ENCODE results near the gene SEC14L2. TPM values are rescaled to one million over a fixed set of nuclear protein-coding genes. Genes with fewer than 3 reads are reported as not detected.

The SEC14L2 gene
- total RNA-seq, 1 experiment from 2014 or later: 33.5 TPM

DNA sequence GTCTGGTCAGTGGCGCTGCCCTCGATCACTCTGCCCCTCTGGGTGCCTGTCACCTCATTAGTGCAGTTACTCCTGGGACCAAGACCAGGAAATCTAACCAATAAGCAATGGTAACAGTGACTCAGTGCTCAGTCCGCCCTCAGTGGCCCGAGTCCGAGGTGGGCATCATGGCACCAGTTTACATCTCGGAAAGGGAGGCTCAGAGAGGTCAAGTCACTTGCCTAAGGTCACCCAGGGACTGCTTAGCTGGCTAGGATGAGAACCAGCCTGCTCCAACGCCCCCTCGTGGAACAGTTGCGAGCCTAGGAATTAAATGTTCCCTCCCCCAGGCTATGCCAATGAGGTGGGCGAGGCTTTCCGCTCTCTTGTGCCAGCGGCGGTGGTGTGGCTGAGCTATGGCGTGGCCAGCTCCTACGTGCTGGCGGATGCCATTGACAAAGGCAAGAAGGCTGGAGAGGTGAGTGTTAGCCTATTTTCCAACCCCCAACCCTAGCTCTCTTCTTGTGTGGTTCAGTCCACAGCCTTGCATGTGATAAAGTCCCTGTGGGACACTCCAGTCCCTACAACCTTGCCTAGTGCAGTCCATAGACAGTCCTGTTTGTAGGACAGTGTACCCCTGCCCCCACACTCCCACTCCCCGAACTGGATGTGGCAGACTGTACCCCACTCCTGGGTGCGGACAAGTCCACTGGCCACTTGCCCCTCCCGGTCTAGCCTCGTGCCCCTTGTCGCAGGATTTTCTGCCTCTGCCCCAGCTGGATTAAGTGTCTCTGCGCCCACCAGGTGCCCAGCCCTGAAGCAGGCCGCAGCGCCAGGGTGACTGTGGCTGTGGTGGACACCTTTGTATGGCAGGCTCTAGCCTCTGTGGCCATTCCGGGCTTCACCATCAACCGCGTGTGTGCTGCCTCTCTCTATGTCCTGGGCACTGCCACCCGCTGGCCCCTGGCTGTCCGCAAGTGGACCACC, 29.9 kb downstream of the SEC14L2 start (continued):
- TF ChIP-seq, protein P1, sequence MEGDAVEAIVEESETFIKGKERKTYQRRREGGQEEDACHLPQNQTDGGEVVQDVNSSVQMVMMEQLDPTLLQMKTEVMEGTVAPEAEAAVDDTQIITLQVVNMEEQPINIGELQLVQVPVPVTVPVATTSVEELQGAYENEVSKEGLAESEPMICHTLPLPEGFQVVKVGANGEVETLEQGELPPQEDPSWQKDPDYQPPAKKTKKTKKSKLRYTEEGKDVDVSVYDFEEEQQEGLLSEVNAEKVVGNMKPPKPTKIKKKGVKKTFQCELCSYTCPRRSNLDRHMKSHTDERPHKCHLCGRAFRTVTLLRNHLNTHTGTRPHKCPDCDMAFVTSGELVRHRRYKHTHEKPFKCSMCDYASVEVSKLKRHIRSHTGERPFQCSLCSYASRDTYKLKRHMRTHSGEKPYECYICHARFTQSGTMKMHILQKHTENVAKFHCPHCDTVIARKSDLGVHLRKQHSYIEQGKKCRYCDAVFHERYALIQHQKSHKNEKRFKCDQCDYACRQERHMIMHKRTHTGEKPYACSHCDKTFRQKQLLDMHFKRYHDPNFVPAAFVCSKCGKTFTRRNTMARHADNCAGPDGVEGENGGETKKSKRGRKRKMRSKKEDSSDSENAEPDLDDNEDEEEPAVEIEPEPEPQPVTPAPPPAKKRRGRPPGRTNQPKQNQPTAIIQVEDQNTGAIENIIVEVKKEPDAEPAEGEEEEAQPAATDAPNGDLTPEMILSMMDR (IDR thresholded peaks at IDR 0.05 in 2 of 3, conservative IDR thresholded peaks at IDR 0.05 in 1 of 3; ENCODE audit: borderline replicate concordance in 1 of 3, insufficient read depth in 1 of 3, low read depth in 2 of 3, low read length in 2 of 3): peak in 2 of 3 experiments; percentile 79 to 84; a peak in 4 of 6 replicates

DNA sequence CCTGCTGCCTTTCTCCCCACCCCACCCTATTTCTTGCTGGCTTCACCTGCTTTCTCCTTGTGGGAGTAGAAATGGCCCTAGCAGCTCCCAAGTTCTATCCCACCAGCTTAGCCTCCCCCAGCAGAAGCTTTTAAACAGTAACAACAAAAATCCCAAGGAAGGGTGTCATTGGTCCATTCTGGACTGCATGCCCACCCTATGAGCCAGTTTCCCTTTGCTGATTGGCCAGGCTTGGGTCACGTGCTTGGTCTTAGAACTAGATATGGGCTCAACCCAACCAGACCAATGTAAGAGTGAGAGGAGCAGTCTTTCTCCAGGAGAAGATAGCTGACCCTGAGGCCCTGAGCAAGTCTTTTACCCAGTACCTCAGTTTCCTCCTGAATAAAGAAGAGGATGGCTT, 31.1 kb downstream of the SEC14L2 start:
- no peak overlapping the region for H3K4me3 ChIP-seq (replicated peaks in 1 of 2; ENCODE audit: low read depth in 1 of 2, low read length in 2 of 2)
- H3K9me3 ChIP-seq (ENCODE audit: control insufficient read depth in 1 of 2, insufficient read depth in 1 of 2, low read depth in 1 of 2, low read length in 2 of 2): no peaks in the 10 kb centered on the region
- TF ChIP-seq YY1 (IDR thresholded peaks at IDR 0.05; ENCODE audit: extremely low read depth, insufficient replicate concordance, low read depth, low read length) (no peak), RAD21 (IDR thresholded peaks at IDR 0.05; ENCODE audit: low read depth) (no peak)
- no peaks in the 10 kb centered on the region for H3K9me2 ChIP-seq (ENCODE audit: insufficient read depth)
- ATAC-seq (no peak), DNase-seq (ENCODE audit: low read depth, low spot score) (no peak)
- ChIA-PET POLR2A (no interaction called here), RAD21 (ENCODE audit: low non-redundant PET in 1 of 2, low total read pairs in 2 of 2, uncharacterized antibody in 2 of 2, unreplicated experiment in 2 of 2) (no interaction called here), CTCF (interaction anchor here (1.3 kb wide), 1 partner anchor 140 kb away, joined by 3 read pairs; no protein-coding TSS in a partner anchor)
- H3K9ac ChIP-seq (ENCODE audit: low read length): no peak overlapping the region
- BruUV-seq (replicated peaks): no TSS peak
- H2AFZ ChIP-seq (ENCODE audit: low read depth, low read length, poor library complexity, severe bottlenecking): no peak overlapping the region
- no peaks in the 10 kb centered on the region for H3K27me3 ChIP-seq (ENCODE audit: insufficient read depth, low read length)
- no peak overlapping the region for H3K4me2 ChIP-seq (ENCODE audit: low read length)
- H3K36me3 ChIP-seq (ENCODE audit: control insufficient read depth in 1 of 2, insufficient read depth in 2 of 2, low read length in 2 of 2): peaks cover 0 to 10% of the 10 kb centered on the region in 2 experiments; a peak in 1 of 4 replicates
- peaks cover 22% of the 10 kb centered on the region; the same call in 1 of the 2 replicates for H3K79me2 ChIP-seq (ENCODE audit: insufficient read depth, low read length)
- peaks cover 8 to 38% of the 10 kb centered on the region in 2 experiments for H3K4me1 ChIP-seq (ENCODE audit: control insufficient read depth in 1 of 2, insufficient read depth in 2 of 2, low read length in 2 of 2)
- H3K27ac ChIP-seq (ENCODE audit: low read depth, low read length): no peak overlapping the region
- intact Hi-C loops (cut with micrococcal nuclease): loop anchor here (5.0 to 10.0 kb wide), 2 partner anchors 141 to 657 kb away; partner anchors contain the start of genes CASTOR1 and SMTN
- H4K20me1 ChIP-seq (ENCODE audit: insufficient read depth): no peaks in the 10 kb centered on the region

All from HCT116 (cell line).